K562 (cell line): ENCODE data around the gene POLR1B. TPM values are rescaled to one million over a fixed set of nuclear protein-coding genes. Genes with fewer than 3 reads are reported as not detected.

Experiments
- ARNT ChIP-seq, 2 experiments: fragments of 450-650 bp; IDR thresholded peaks; 2 replicates each; pipeline ENCODE4 v1.6.1; 2016; ENCODE audit warnings: mild to moderate bottlenecking in 1 of 2
- CBFB ChIP-seq: sonication (generic); formaldehyde crosslinking; IDR thresholded peaks from 2 replicates; pipeline ENCODE4 v1.4.0; 2020; ENCODE audit warnings: mild to moderate bottlenecking, missing genetic modification reagents
- CREM ChIP-seq: IDR thresholded peaks from 2 replicates; pipeline ENCODE4 v1.6.1; 2014; ENCODE audit warnings: antibody characterized with exemption, low read depth
- EGR1 ChIP-seq: fragments of 450-650 bp; conservative IDR thresholded peaks from 2 replicates; pipeline ENCODE4 v1.6.1; 2017; ENCODE audit warnings: mild to moderate bottlenecking
- ESRRA ChIP-seq: fragments of 450-650 bp; IDR thresholded peaks from 2 replicates; pipeline ENCODE4 v1.6.1; 2014; ENCODE audit warnings: low read depth, mild to moderate bottlenecking, moderate library complexity, borderline replicate concordance
- FIP1L1 ChIP-seq: fragments of 200-400 bp; formaldehyde crosslinking; IDR thresholded peaks from 2 replicates; pipeline ENCODE4 v1.6.1; 2018; ENCODE audit warnings: mild to moderate bottlenecking, low read depth, low read length; ENCODE audit not compliant: poor library complexity, severe bottlenecking
- FOXK1 ChIP-seq: sonication (generic); formaldehyde crosslinking; IDR thresholded peaks from 2 replicates; pipeline ENCODE4 v1.8.0; 2022; ENCODE audit warnings: missing genetic modification reagents, mild to moderate bottlenecking, borderline replicate concordance
- JUNB ChIP-seq: fragments of 450-650 bp; formaldehyde crosslinking; conservative IDR thresholded peaks from 2 replicates; pipeline ENCODE4 v1.4.0; 2020; ENCODE audit warnings: mild to moderate bottlenecking
- POLR2G ChIP-seq: fragments of 200-400 bp; formaldehyde crosslinking; IDR thresholded peaks from 2 replicates; pipeline ENCODE4 v1.6.1; 2017; ENCODE audit warnings: low read depth, mild to moderate bottlenecking, antibody characterized with exemption, low read length, moderate library complexity
- PRPF4 ChIP-seq: fragments of 200-400 bp; formaldehyde crosslinking; IDR thresholded peaks from one replicate; pipeline ENCODE4 v1.6.1; 2017; ENCODE audit warnings: low read length, low read depth, mild to moderate bottlenecking; ENCODE audit not compliant: insufficient read depth, poor library complexity, severe bottlenecking
- RAD21 ChIP-seq, 2 experiments: fragments of 250-450 bp in 1 of 2; fragments of 450-650 bp in 1 of 2; sonication (Bioruptor Pico) in 1 of 2; formaldehyde crosslinking in 1 of 2; IDR thresholded peaks in 1 of 2; conservative IDR thresholded peaks in 1 of 2; 2 replicates each; pipeline versions ENCODE4 v1.4.0 to v1.8.0; 2020 to 2022; ENCODE audit warnings: mild to moderate bottlenecking in 2 of 2, moderate library complexity in 1 of 2
- SMAD2 ChIP-seq: fragments of 150-350 bp; IDR thresholded peaks from 2 replicates; pipeline ENCODE4 v1.6.1; 2014; ENCODE audit warnings: low read depth, mild to moderate bottlenecking, low read length
- TAF7 ChIP-seq: fragments of 450-650 bp; IDR thresholded peaks from 2 replicates; pipeline ENCODE4 v1.6.1; 2016; ENCODE audit warnings: missing genetic modification characterization, missing compliant biosample characterization
- TEAD2 ChIP-seq: fragments of 450-650 bp; IDR thresholded peaks from 2 replicates; pipeline ENCODE4 v1.6.1; 2016; ENCODE audit warnings: missing genetic modification characterization, control low read depth, missing compliant biosample characterization
- U2AF2 ChIP-seq: fragments of 200-400 bp; formaldehyde crosslinking; optimal IDR thresholded peaks from 2 replicates; pipeline ENCODE3; 2017; ENCODE audit warnings: low read depth, mild to moderate bottlenecking, low read length
- ZKSCAN8 ChIP-seq: fragments of 200-800 bp; sonication (Bioruptor generic); IDR thresholded peaks from 2 replicates; pipeline ENCODE4 v1.6.1; 2016; ENCODE audit warnings: missing genetic modification characterization, missing compliant biosample characterization
- ZNF143 ChIP-seq: sonication (generic); formaldehyde crosslinking; IDR thresholded peaks from 2 replicates; pipeline ENCODE4 v1.9.0; 2022; ENCODE audit warnings: mild to moderate bottlenecking, missing genetic modification reagents
- ZNF324 ChIP-seq: fragments of 250-450 bp; sonication (Bioruptor Pico); IDR thresholded peaks from 2 replicates; pipeline ENCODE4 v1.4.0; 2020; ENCODE audit warnings: mild to moderate bottlenecking
- polyA plus RNA-seq, 8 experiments: library from polyadenylated mRNA; depleted of rRNA in 4 of 8; stranded (reverse) in 5 of 8; unstranded in 3 of 8; fragments of >200 nt; fragmentation: Nextera tagmentation in 2 of 8; fragmentation: Illumina TruSeq in 1 of 8; extraction: Ambion mirVana in 2 of 8; extraction: Trizol in 1 of 8; gene quantifications; 2 replicates each; pipeline versions ENCODE4 v1.2.1 to v1.2.3, GENCODE V29; 2011 to 2014; ENCODE audit warnings: inconsistent platforms in 1 of 8, missing spikeins in 1 of 8
- total RNA-seq, 7 experiments: library from RNA; depleted of rRNA in 6 of 7; stranded (reverse); fragments of >200 nt in 6 of 7; fragmentation: Illumina TruSeq in 2 of 7; extraction: Trizol in 2 of 7; gene quantifications; 2 replicates each; pipeline versions ENCODE4 v1.2.1 to v1.2.3, GENCODE V29; 2011 to 2021; ENCODE audit warnings: low replicate concordance in 1 of 7
- TF ChIP-seq, protein P1 (sequence below): IDR thresholded peaks from 3 replicates; pipeline ENCODE4 v1.6.1; 2011; ENCODE audit warnings: borderline replicate concordance, mild to moderate bottlenecking; ENCODE audit not compliant: insufficient read length, insufficient read depth
- TF ChIP-seq, protein P2 (sequence below), 2 experiments: fragments of 250-450 bp in 1 of 2; fragments of 450-650 bp in 1 of 2; sonication (Bioruptor Pico) in 1 of 2; IDR thresholded peaks; 2 replicates each; pipeline versions ENCODE4 v1.6.1 to v1.8.0; 2016 to 2021; ENCODE audit warnings: mild to moderate bottlenecking in 2 of 2, moderate library complexity in 2 of 2, missing compliant biosample characterization in 1 of 2, missing genetic modification characterization in 1 of 2
- TF ChIP-seq, protein P3 (sequence below): fragments of 250-450 bp; sonication (Bioruptor Pico); IDR thresholded peaks from 2 replicates; pipeline ENCODE4 v1.5.0; 2022; ENCODE audit warnings: mild to moderate bottlenecking
- TF ChIP-seq, protein P4 (sequence below): sonication (generic); formaldehyde crosslinking; IDR thresholded peaks from 2 replicates; pipeline ENCODE4 v1.8.1; 2023; ENCODE audit warnings: mild to moderate bottlenecking, missing genetic modification reagents

POLR1B gene
- total and polyA plus RNA-seq, 9 of the 15 experiments (the other 6 are each of a cell fraction or from before 2014, with no cell fraction given) = 19.8 to 55.1 (median 40.2) TPM

DNA sequence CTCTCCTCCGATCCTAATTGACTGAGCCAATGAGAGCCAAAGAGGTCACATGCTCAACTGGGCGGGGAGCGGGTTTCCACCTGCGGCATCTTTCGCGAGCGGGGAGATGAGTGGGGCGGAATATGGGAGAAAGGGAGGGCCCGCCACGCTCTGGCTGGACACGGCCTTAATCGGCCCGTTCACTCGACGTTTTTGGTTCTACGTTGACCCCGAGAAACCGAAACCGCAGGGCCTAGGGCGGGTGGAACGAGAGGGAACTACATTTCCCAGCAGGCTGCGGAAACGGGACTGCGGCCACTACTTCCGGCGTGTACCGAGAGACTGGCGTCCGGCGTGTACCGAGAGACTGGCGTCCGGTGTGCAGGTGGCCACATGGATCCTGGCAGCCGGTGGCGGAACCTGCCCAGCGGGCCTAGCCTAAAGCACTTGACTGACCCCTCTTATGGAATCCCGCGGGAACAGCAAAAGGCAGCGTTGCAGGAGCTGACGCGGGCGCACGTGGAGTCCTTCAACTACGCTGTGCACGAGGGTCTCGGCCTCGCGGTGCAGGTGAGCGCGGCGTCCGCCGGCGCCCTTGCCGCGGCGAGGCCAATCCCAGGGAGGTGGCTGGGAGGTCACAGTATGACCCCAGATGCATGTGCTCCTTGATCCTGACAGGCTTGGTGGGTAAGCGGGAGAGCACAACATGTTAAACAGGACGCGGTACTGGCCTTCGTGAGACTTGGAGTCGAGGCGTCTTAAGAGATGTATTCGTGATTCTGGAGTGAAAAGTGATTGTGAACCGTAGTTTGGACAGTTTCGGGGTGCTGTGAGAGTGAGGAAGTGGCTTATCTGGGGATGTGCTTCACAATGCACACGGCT lies at the start of gene POLR1B (continued):
- TF ChIP-seq RAD21 (CRISPR knock-in tag; conservative IDR thresholded peaks at IDR 0.05 in 1 of 2, IDR thresholded peaks at IDR 0.05 in 1 of 2) (no peak), TAF7 (tag) (no peak), POLR2G (peak; percentile 92), SMAD2 (no peak), ZNF143 (CRISPR knock-in tag) (peak; percentile 99), ARNT (IDR thresholded peaks at IDR 0.05) (peak in 1 of 2 experiments; percentile 34; a peak in 2 of 4 replicates), EGR1 (no peak; the same call in 1 of the 2 replicates), PRPF4 (no peak), JUNB (CRISPR knock-in tag) (no peak), FIP1L1 (peak; percentile 74), CBFB (CRISPR knock-in tag) (peak; percentile 90), FOXK1 (no peak), CREM (peak; percentile 91), U2AF2 (no peak), ZKSCAN8 (CRISPR knock-in tag) (no peak), ESRRA (peak; percentile 89), TEAD2 (tag) (no peak), ZNF324 (no peak)
- TF ChIP-seq, protein P1, sequence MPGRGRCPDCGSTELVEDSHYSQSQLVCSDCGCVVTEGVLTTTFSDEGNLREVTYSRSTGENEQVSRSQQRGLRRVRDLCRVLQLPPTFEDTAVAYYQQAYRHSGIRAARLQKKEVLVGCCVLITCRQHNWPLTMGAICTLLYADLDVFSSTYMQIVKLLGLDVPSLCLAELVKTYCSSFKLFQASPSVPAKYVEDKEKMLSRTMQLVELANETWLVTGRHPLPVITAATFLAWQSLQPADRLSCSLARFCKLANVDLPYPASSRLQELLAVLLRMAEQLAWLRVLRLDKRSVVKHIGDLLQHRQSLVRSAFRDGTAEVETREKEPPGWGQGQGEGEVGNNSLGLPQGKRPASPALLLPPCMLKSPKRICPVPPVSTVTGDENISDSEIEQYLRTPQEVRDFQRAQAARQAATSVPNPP = no peak
- TF ChIP-seq, protein P2, sequence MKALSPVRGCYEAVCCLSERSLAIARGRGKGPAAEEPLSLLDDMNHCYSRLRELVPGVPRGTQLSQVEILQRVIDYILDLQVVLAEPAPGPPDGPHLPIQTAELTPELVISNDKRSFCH (CRISPR knock-in tag; IDR thresholded peaks at IDR 0.05) = no peak
- TF ChIP-seq, protein P2 (tag; IDR thresholded peaks at IDR 0.05) = 0 out of 2 replicates have a peak, but pooled peaks have one; percentile 40
- TF ChIP-seq, protein P3, sequence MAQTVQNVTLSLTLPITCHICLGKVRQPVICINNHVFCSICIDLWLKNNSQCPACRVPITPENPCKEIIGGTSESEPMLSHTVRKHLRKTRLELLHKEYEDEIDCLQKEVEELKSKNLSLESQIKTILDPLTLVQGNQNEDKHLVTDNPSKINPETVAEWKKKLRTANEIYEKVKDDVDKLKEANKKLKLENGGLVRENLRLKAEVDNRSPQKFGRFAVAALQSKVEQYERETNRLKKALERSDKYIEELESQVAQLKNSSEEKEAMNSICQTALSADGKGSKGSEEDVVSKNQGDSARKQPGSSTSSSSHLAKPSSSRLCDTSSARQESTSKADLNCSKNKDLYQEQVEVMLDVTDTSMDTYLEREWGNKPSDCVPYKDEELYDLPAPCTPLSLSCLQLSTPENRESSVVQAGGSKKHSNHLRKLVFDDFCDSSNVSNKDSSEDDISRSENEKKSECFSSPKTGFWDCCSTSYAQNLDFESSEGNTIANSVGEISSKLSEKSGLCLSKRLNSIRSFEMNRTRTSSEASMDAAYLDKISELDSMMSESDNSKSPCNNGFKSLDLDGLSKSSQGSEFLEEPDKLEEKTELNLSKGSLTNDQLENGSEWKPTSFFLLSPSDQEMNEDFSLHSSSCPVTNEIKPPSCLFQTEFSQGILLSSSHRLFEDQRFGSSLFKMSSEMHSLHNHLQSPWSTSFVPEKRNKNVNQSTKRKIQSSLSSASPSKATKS = no peak
- TF ChIP-seq, protein P4, sequence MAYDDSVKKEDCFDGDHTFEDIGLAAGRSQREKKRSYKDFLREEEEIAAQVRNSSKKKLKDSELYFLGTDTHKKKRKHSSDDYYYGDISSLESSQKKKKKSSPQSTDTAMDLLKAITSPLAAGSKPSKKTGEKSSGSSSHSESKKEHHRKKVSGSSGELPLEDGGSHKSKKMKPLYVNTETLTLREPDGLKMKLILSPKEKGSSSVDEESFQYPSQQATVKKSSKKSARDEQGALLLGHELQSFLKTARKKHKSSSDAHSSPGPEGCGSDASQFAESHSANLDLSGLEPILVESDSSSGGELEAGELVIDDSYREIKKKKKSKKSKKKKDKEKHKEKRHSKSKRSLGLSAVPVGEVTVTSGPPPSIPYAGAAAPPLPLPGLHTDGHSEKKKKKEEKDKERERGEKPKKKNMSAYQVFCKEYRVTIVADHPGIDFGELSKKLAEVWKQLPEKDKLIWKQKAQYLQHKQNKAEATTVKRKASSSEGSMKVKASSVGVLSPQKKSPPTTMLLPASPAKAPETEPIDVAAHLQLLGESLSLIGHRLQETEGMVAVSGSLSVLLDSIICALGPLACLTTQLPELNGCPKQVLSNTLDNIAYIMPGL (CRISPR knock-in tag) = peak; percentile 92
